Liver (tissue), 9 donors: ENCODE measurements around the gene NFIB. TPM values are rescaled to one million over a fixed set of nuclear protein-coding genes. Genes with fewer than 3 reads are reported as not detected.

Source experiments
- DNase-seq: peaks from one replicate; pipeline ENCODE4 v3.0.0-alpha.2; 2017; ENCODE audit warnings: low spot score
- H3K27ac ChIP-seq, 2 donors: one replicate each; pipeline ENCODE4 v1.7.0; 2013; ENCODE audit warnings: inconsistent platforms in 2 of 2, low read length in 2 of 2, control low read depth in 1 of 2, low read depth in 1 of 2, mild to moderate bottlenecking in 1 of 2
- H3K27me3 ChIP-seq, 4 donors: one replicate each; pipeline versions ENCODE4 v1.6.1 to v1.7.0; 2013; ENCODE audit warnings: low read length in 3 of 4, inconsistent platforms in 1 of 4, mild to moderate bottlenecking in 1 of 4, moderate library complexity in 1 of 4; ENCODE audit not compliant: control insufficient read depth in 4 of 4, insufficient read depth in 4 of 4
- H3K36me3 ChIP-seq, 4 donors: one replicate each; pipeline versions ENCODE4 v1.6.1 to v1.7.0; 2013; ENCODE audit warnings: low read length in 3 of 4, mild to moderate bottlenecking in 3 of 4, low read depth in 1 of 4, moderate library complexity in 1 of 4; ENCODE audit not compliant: control insufficient read depth in 4 of 4, insufficient read depth in 3 of 4
- H3K4me1 ChIP-seq, 4 donors: one replicate each; pipeline versions ENCODE4 v1.6.1 to v1.7.0; 2013; ENCODE audit warnings: low read length in 3 of 4, mild to moderate bottlenecking in 3 of 4, moderate library complexity in 1 of 4; ENCODE audit not compliant: control insufficient read depth in 4 of 4, insufficient read depth in 4 of 4
- H3K4me3 ChIP-seq, 3 donors: one replicate each; pipeline versions ENCODE4 v1.6.1 to v1.7.0; 2013; ENCODE audit warnings: low read length in 3 of 3, control low read depth in 1 of 3, low read depth in 1 of 3, mild to moderate bottlenecking in 1 of 3
- H3K9ac ChIP-seq, 2 donors: one replicate each; pipeline ENCODE4 v1.7.0; 2013; ENCODE audit warnings: low read length in 2 of 2, mild to moderate bottlenecking in 2 of 2, moderate library complexity in 2 of 2, control low read depth in 1 of 2, low read depth in 1 of 2
- H3K9me3 ChIP-seq, 4 donors: one replicate each; pipeline versions ENCODE4 v1.6.1 to v1.7.0; 2013; ENCODE audit warnings: low read length in 3 of 4; ENCODE audit not compliant: control insufficient read depth in 4 of 4
- ATF3 ChIP-seq: IDR thresholded peaks from 2 replicates; pipeline ENCODE4 v1.6.1; 2016; ENCODE audit warnings: antibody characterized with exemption
- EGR1 ChIP-seq, 2 donors: IDR thresholded peaks; 2 replicates each; pipeline ENCODE4 v1.6.1; 2016 to 2018; ENCODE audit warnings: antibody characterized with exemption in 2 of 2, low read depth in 2 of 2
- HNF4A ChIP-seq, 2 donors: conservative IDR thresholded peaks; 2 replicates each; pipeline ENCODE4 v1.6.1; 2016; ENCODE audit warnings: antibody characterized with exemption in 2 of 2, mild to moderate bottlenecking in 2 of 2
- HNF4G ChIP-seq: IDR thresholded peaks from 2 replicates; pipeline ENCODE4 v1.6.1; 2016; ENCODE audit warnings: antibody characterized with exemption
- JUND ChIP-seq, 2 donors: IDR thresholded peaks; 2 replicates each; pipeline ENCODE4 v1.6.1; 2016; ENCODE audit warnings: antibody characterized with exemption in 2 of 2
- NR2F2 ChIP-seq: IDR thresholded peaks from 2 replicates; pipeline ENCODE4 v1.6.1; 2016; ENCODE audit warnings: antibody characterized with exemption
- RAD21 ChIP-seq, 2 donors: IDR thresholded peaks; 2 replicates each; pipeline ENCODE4 v1.6.1; 2016; ENCODE audit warnings: antibody characterized with exemption in 2 of 2, mild to moderate bottlenecking in 2 of 2
- REST ChIP-seq: IDR thresholded peaks from 2 replicates; pipeline ENCODE4 v1.6.1; 2016; ENCODE audit warnings: antibody characterized with exemption, mild to moderate bottlenecking
- RXRA ChIP-seq, 2 donors: IDR thresholded peaks; 2 replicates each; pipeline ENCODE4 v1.6.1; 2017 to 2018; ENCODE audit warnings: antibody characterized with exemption in 2 of 2, mild to moderate bottlenecking in 1 of 2
- TAF1 ChIP-seq: conservative IDR thresholded peaks from 2 replicates; pipeline ENCODE4 v1.6.1; 2016; ENCODE audit warnings: antibody characterized with exemption, mild to moderate bottlenecking
- YY1 ChIP-seq: IDR thresholded peaks from 2 replicates; pipeline ENCODE4 v1.6.1; 2016; ENCODE audit warnings: antibody characterized with exemption, mild to moderate bottlenecking
- WGBS: extraction: QIAGEN DNeasy Blood & Tissue Kit; methylation state at CpG from one replicate; pipeline ENCODE4 v1.1.7; 2013; 5-methylcytosine and 5-hydroxymethylcytosine counted together
- polyA plus RNA-seq, 2 donors: library from polyadenylated mRNA; stranded (reverse) in 1 of 2; unstranded in 1 of 2; fragments of 200-250 nt in 1 of 2; fragments of >200 nt in 1 of 2; fragmentation: Nextera tagmentation in 1 of 2; extraction: Ambion mirVana in 1 of 2; gene quantifications; one replicate each; pipeline versions ENCODE4 v1.2.1 to v1.2.3, GENCODE V29; 2013 to 2015
- total RNA-seq, 2 donors: library from RNA; depleted of rRNA; stranded (reverse); fragments of >200 nt; gene quantifications; one replicate each; pipeline ENCODE4 v1.2.3, GENCODE V29; 2014
- TF ChIP-seq, protein P1 (sequence below): IDR thresholded peaks from 2 replicates; pipeline ENCODE4 v1.6.1; 2016; ENCODE audit warnings: antibody characterized with exemption
- TF ChIP-seq, protein P2 (sequence below): fragments of 150-350 bp; IDR thresholded peaks from 2 replicates; pipeline ENCODE4 v1.5.1; 2017; ENCODE audit warnings: improper control_type of control experiment, low read depth, low read length; ENCODE audit not compliant: missing input control
- TF ChIP-seq, protein P3 (sequence below): IDR thresholded peaks from 2 replicates; pipeline ENCODE4 v1.6.1; 2016; ENCODE audit warnings: antibody characterized with exemption
- donor health status: healthy.
- donor health status: healthy.
- donor health status: healthy.
- donor health status: healthy.
- donor health status: healthy.

NFIB gene
- total and polyA plus RNA-seq, 4 donors = 3.2 to 23.2 (median 8.0) TPM

- no peak for DNase-seq
- H3K4me1 ChIP-seq = peaks cover 11 to 81% (median 43%) of the 10 kb centered on the region in 4 donors
- H3K36me3 ChIP-seq = no peaks in the 10 kb centered on the region
- H3K27me3 ChIP-seq = no peaks in the 10 kb centered on the region
- WGBS = 39% methylated on average over 9 of the region's 9 CpGs
- H3K9ac ChIP-seq = peak overlapping the region in 1 of 2 donors; percentile 8
- peak overlapping the region; percentile 29 to 42 (median 32) for H3K4me3 ChIP-seq
- H3K9me3 ChIP-seq = no peaks in the 10 kb centered on the region
- peak overlapping the region; percentile 49 to 60 for H3K27ac ChIP-seq
- TF ChIP-seq, protein P1, sequence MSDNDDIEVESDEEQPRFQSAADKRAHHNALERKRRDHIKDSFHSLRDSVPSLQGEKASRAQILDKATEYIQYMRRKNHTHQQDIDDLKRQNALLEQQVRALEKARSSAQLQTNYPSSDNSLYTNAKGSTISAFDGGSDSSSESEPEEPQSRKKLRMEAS = no peak
- TF ChIP-seq NR2F2 = no peak
- peak; percentile 25 for TF ChIP-seq YY1
Observed at GRCh38 chr9:14300040-14300439, 13.9 kb downstream of the NFIB start.

DNA sequence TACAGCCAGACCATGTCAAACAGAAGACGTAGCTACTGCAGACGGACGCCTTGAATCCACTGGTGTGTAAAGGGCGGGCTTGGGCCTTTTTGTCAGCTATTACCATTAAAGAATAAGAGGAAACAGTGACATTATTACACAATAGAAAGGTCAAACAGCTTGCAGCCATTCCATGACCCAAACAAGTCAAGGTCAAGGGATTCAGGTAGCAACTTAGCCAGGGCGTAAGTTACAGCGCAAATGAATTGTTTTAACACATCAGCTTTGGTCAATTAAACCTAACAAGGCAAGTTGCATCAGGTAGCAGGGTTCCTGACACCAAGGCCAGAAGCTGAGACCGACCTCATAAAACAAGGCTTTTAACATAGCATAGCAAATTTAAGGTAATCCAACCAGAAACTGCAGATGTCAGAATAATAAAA is 15.3 kb downstream of the NFIB start:
- Histone ChIP-seq H3K9me3 (no peaks in the 10 kb centered on the region), H3K36me3 (no peaks in the 10 kb centered on the region), H3K4me3 (no peak overlapping the region), H3K27me3 (no peaks in the 10 kb centered on the region), H3K4me1 (peaks cover 11 to 86% (median 46%) of the 10 kb centered on the region in 4 donors), H3K9ac (peak overlapping the region; percentile 8 to 30), H3K27ac (peak overlapping the region; percentile 29 to 49)
- 21% methylated on average over 7 of the region's 7 CpGs for WGBS
- no peak for DNase-seq
- peak; percentile 66 for TF ChIP-seq YY1
- TF ChIP-seq HNF4A (conservative IDR thresholded peaks at IDR 0.05) = peak; percentile 46 to 50
- TF ChIP-seq RAD21 (IDR thresholded peaks at IDR 0.05) = peak in 1 of 2 donors; percentile 26
- TF ChIP-seq REST = no peak
- peak; percentile 68 to 78 for TF ChIP-seq RXRA (IDR thresholded peaks at IDR 0.05)
- TF ChIP-seq NR2F2 = peak; percentile 96

DNA sequence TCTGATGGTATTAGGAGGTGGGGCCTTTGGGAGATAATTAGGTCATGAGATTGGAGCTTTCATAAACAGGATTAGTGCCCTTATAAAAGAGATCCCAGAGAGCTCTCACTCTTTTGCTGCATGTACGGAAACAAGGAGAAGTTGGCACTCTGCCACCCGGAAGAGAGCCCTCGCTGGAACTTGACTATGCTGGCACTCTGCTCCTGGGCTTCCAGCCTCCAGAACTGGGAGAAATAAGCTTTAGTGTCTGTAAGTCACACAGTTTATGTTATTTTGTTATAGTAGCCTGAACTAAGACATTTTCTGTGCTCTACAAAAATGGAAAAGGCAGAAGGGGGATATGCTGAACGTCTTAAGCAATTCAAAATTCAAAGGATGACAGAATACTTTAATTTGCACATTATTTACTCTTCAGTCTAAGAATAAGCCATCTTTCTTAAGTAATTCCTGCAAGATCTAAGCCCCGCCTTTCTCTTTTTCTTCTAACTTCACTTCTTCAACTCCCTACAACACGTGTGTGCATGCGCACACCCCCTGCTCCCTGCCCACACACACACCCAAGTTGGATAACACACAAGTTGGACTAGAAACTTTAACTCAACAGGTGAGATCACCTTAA is 17.3 kb downstream of the NFIB start:
- H3K27me3 ChIP-seq = no peaks in the 10 kb centered on the region
- H3K4me1 ChIP-seq = peaks cover 8 to 87% (median 46%) of the 10 kb centered on the region in 4 donors
- TF ChIP-seq HNF4A (conservative IDR thresholded peaks at IDR 0.05) (peak in 1 of 2 donors; percentile 22), NR2F2 (no peak)
- H3K36me3 ChIP-seq = no peaks in the 10 kb centered on the region
- peak overlapping the region; percentile 84 to 89 for H3K27ac ChIP-seq
- no peaks in the 10 kb centered on the region for H3K9me3 ChIP-seq
- no peak overlapping the region for H3K4me3 ChIP-seq
- no peak for DNase-seq
- H3K9ac ChIP-seq = no peak overlapping the region
- 62% methylated on average over 7 of the region's 7 CpGs for WGBS

DNA sequence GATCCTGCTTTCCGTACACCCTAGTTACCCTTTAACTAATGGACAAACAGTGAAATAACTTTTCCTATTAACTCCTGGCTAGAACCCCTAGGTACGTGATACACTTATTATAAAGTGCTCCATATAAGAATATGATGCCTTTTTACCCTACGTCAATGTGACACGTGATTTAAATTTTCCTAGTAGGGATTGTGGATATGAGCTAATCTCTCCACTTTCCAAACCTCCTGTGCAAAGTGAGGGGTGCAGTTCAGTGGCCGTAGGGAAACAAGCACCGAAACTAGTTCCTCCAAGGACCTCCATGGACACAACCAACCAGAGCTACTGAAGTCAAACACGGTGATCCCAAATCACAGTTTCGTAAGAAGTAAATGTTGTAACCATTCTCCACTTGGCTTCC is 19.3 kb downstream of the NFIB start:
- no peaks in the 10 kb centered on the region for H3K27me3 ChIP-seq
- WGBS = 35% methylated on average over 8 of the region's 8 CpGs
- no peaks in the 10 kb centered on the region for H3K36me3 ChIP-seq
- peak overlapping the region in 1 of 2 donors; percentile 82 for H3K9ac ChIP-seq
- DNase-seq = no peak
- no peaks in the 10 kb centered on the region for H3K9me3 ChIP-seq
- H3K4me1 ChIP-seq = peaks cover 4 to 72% (median 36%) of the 10 kb centered on the region in 4 donors
- peak overlapping the region; percentile 21 to 52 (median 32) for H3K4me3 ChIP-seq
- peak overlapping the region; percentile 84 to 89 for H3K27ac ChIP-seq
- no peak for TF ChIP-seq HNF4G
- TF ChIP-seq, protein P2, sequence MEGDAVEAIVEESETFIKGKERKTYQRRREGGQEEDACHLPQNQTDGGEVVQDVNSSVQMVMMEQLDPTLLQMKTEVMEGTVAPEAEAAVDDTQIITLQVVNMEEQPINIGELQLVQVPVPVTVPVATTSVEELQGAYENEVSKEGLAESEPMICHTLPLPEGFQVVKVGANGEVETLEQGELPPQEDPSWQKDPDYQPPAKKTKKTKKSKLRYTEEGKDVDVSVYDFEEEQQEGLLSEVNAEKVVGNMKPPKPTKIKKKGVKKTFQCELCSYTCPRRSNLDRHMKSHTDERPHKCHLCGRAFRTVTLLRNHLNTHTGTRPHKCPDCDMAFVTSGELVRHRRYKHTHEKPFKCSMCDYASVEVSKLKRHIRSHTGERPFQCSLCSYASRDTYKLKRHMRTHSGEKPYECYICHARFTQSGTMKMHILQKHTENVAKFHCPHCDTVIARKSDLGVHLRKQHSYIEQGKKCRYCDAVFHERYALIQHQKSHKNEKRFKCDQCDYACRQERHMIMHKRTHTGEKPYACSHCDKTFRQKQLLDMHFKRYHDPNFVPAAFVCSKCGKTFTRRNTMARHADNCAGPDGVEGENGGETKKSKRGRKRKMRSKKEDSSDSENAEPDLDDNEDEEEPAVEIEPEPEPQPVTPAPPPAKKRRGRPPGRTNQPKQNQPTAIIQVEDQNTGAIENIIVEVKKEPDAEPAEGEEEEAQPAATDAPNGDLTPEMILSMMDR = no peak
- no peak for TF ChIP-seq ATF3
- TF ChIP-seq YY1 = peak; percentile 47
- TF ChIP-seq, protein P3, sequence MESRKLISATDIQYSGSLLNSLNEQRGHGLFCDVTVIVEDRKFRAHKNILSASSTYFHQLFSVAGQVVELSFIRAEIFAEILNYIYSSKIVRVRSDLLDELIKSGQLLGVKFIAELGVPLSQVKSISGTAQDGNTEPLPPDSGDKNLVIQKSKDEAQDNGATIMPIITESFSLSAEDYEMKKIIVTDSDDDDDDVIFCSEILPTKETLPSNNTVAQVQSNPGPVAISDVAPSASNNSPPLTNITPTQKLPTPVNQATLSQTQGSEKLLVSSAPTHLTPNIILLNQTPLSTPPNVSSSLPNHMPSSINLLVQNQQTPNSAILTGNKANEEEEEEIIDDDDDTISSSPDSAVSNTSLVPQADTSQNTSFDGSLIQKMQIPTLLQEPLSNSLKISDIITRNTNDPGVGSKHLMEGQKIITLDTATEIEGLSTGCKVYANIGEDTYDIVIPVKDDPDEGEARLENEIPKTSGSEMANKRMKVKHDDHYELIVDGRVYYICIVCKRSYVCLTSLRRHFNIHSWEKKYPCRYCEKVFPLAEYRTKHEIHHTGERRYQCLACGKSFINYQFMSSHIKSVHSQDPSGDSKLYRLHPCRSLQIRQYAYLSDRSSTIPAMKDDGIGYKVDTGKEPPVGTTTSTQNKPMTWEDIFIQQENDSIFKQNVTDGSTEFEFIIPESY = peak; percentile 27
- peak; percentile 34 to 53 for TF ChIP-seq JUND (IDR thresholded peaks at IDR 0.05)
- TF ChIP-seq RXRA (IDR thresholded peaks at IDR 0.05) = peak; percentile 39 to 47
- TF ChIP-seq EGR1 (IDR thresholded peaks at IDR 0.05; ENCODE audit: low read depth in 2 of 2) = peak in 1 of 2 donors; percentile 20
- no peak for TF ChIP-seq NR2F2
- TF ChIP-seq TAF1 = no peak
- TF ChIP-seq RAD21 (IDR thresholded peaks at IDR 0.05) = peak in 1 of 2 donors; percentile 22
- TF ChIP-seq HNF4A (conservative IDR thresholded peaks at IDR 0.05) = peak; percentile 28 to 42
